ENCODE measurements around the gene CACNG8. TPM values are rescaled to one million over a fixed set of nuclear protein-coding genes. Genes with fewer than 3 reads are reported as not detected.

The CACNG8 gene
- total RNA-seq, 1 donor from 2014 or later = 3.2 TPM

- Histone ChIP-seq H3K27me3 (ENCODE audit: insufficient read depth, low read length) (no peaks in the 10 kb centered on the region), H3K27ac (ENCODE audit: low read depth, low read length) (no peak overlapping the region), H3K79me2 (ENCODE audit: insufficient read depth, low read length) (no peaks in the 10 kb centered on the region), H3K9me3 (ENCODE audit: insufficient read depth, low read depth, low read length) (no peaks in the 10 kb centered on the region), H4K20me1 (ENCODE audit: insufficient read depth, low read length) (no peaks in the 10 kb centered on the region), H2AFZ (ENCODE audit: low read depth, low read length) (no peak overlapping the region), H3K9ac (ENCODE audit: low read length) (no peak overlapping the region), H3K4me3 (ENCODE audit: insufficient read depth, low read depth, low read length) (no peak overlapping the region), H3K4me2 (ENCODE audit: low read length) (no peak overlapping the region), H3K36me3 (ENCODE audit: insufficient read depth, low read length) (no peaks in the 10 kb centered on the region), H3K4me1 (ENCODE audit: insufficient read depth, low read length) (peaks cover 9% of the 10 kb centered on the region)
- DNase-seq (ENCODE audit: low read depth) (no peak), FAIRE-seq (no peak)
- H3K4me1 Mint-ChIP-seq (ENCODE audit: low read depth, unreplicated experiment) = peaks cover 10% of the 10 kb centered on the region
- H3K27ac Mint-ChIP-seq (ENCODE audit: unreplicated experiment) = no peak overlapping the region
- peaks cover 7% of the 10 kb centered on the region for H3K9me3 Mint-ChIP-seq (ENCODE audit: unreplicated experiment)
- TF ChIP-seq CTCF (IDR thresholded peaks at IDR 0.05; ENCODE audit: insufficient read depth, low read depth, low read length) = no peak
- TF ChIP-seq EZH2 (IDR thresholded peaks at IDR 0.05; ENCODE audit: insufficient read depth, low read length) = no peak
- H3K36me3 Mint-ChIP-seq (ENCODE audit: low read depth, unreplicated experiment) = no peaks in the 10 kb centered on the region
- peaks cover 10% of the 10 kb centered on the region for H3K27me3 Mint-ChIP-seq (ENCODE audit: low read depth, unreplicated experiment)
- no peak overlapping the region for H3K4me3 Mint-ChIP-seq (ENCODE audit: unreplicated experiment)
These were observed 59.2 kb downstream of the CACNG8 start for GRCh38 chr19:54021932-54022331.

- Mint-ChIP-seq H3K4me1 (ENCODE audit: low read depth, unreplicated experiment) (peaks cover 10% of the 10 kb centered on the region), H3K9me3 (ENCODE audit: unreplicated experiment) (peaks cover 4% of the 10 kb centered on the region), H3K36me3 (ENCODE audit: low read depth, unreplicated experiment) (no peaks in the 10 kb centered on the region), H3K27me3 (ENCODE audit: low read depth, unreplicated experiment) (peaks cover 13% of the 10 kb centered on the region), H3K27ac (ENCODE audit: unreplicated experiment) (no peak overlapping the region), H3K4me3 (ENCODE audit: unreplicated experiment) (no peak overlapping the region)
- no peaks in the 10 kb centered on the region for H4K20me1 ChIP-seq (ENCODE audit: insufficient read depth, low read length)
- no peaks in the 10 kb centered on the region for H3K27me3 ChIP-seq (ENCODE audit: insufficient read depth, low read length)
- H3K27ac ChIP-seq (ENCODE audit: low read depth, low read length) = no peak overlapping the region
- no peak for FAIRE-seq
- no peak for DNase-seq (ENCODE audit: low read depth)
- no peak overlapping the region for H2AFZ ChIP-seq (ENCODE audit: low read depth, low read length)
- no peak overlapping the region for H3K9ac ChIP-seq (ENCODE audit: low read length)
- no peak overlapping the region for H3K4me3 ChIP-seq (ENCODE audit: insufficient read depth, low read depth, low read length)
- peaks cover 9% of the 10 kb centered on the region for H3K4me1 ChIP-seq (ENCODE audit: insufficient read depth, low read length)
- H3K4me2 ChIP-seq (ENCODE audit: low read length) = no peak overlapping the region
- no peaks in the 10 kb centered on the region for H3K36me3 ChIP-seq (ENCODE audit: insufficient read depth, low read length)
- no peaks in the 10 kb centered on the region for H3K79me2 ChIP-seq (ENCODE audit: insufficient read depth, low read length)
- TF ChIP-seq CTCF (IDR thresholded peaks at IDR 0.05; ENCODE audit: insufficient read depth, low read depth, low read length) (no peak), EZH2 (IDR thresholded peaks at IDR 0.05; ENCODE audit: insufficient read depth, low read length) (no peak)
- H3K9me3 ChIP-seq (ENCODE audit: insufficient read depth, low read depth, low read length) = no peaks in the 10 kb centered on the region
These were observed 60.5 kb downstream of the CACNG8 start for GRCh38 chr19:54023191-54023590.

- Mint-ChIP-seq H3K36me3 (ENCODE audit: low read depth, unreplicated experiment) (no peaks in the 10 kb centered on the region), H3K27me3 (ENCODE audit: low read depth, unreplicated experiment) (peaks cover 16% of the 10 kb centered on the region), H3K4me1 (ENCODE audit: low read depth, unreplicated experiment) (peaks cover 10% of the 10 kb centered on the region), H3K9me3 (ENCODE audit: unreplicated experiment) (peaks cover 4% of the 10 kb centered on the region), H3K4me3 (ENCODE audit: unreplicated experiment) (no peak overlapping the region), H3K27ac (ENCODE audit: unreplicated experiment) (no peak overlapping the region)
- no peak for DNase-seq (ENCODE audit: low read depth)
- Histone ChIP-seq H3K4me2 (ENCODE audit: low read length) (no peak overlapping the region), H4K20me1 (ENCODE audit: insufficient read depth, low read length) (no peaks in the 10 kb centered on the region), H3K9me3 (ENCODE audit: insufficient read depth, low read depth, low read length) (no peaks in the 10 kb centered on the region), H3K4me3 (ENCODE audit: insufficient read depth, low read depth, low read length) (no peak overlapping the region), H3K9ac (ENCODE audit: low read length) (no peak overlapping the region), H2AFZ (ENCODE audit: low read depth, low read length) (no peak overlapping the region), H3K27ac (ENCODE audit: low read depth, low read length) (no peak overlapping the region), H3K27me3 (ENCODE audit: insufficient read depth, low read length) (no peaks in the 10 kb centered on the region), H3K79me2 (ENCODE audit: insufficient read depth, low read length) (no peaks in the 10 kb centered on the region), H3K36me3 (ENCODE audit: insufficient read depth, low read length) (no peaks in the 10 kb centered on the region), H3K4me1 (ENCODE audit: insufficient read depth, low read length) (peaks cover 6% of the 10 kb centered on the region)
- FAIRE-seq = no peak
- TF ChIP-seq EZH2 (IDR thresholded peaks at IDR 0.05; ENCODE audit: insufficient read depth, low read length) (no peak), CTCF (IDR thresholded peaks at IDR 0.05; ENCODE audit: insufficient read depth, low read depth, low read length) (no peak)
These were observed 61.9 kb downstream of the CACNG8 start for GRCh38 chr19:54024660-54025059.
